GM19193 (cell line): ENCODE measurements around the gene SASS6.

Experiments
- POLR2A ChIP-seq: IDR thresholded peaks from 4 replicates; pipeline ENCODE4 v1.6.1; 2011; ENCODE audit not compliant: insufficient read depth, insufficient read length; ENCODE audit errors: extremely low read depth

The SASS6 gene

DNA sequence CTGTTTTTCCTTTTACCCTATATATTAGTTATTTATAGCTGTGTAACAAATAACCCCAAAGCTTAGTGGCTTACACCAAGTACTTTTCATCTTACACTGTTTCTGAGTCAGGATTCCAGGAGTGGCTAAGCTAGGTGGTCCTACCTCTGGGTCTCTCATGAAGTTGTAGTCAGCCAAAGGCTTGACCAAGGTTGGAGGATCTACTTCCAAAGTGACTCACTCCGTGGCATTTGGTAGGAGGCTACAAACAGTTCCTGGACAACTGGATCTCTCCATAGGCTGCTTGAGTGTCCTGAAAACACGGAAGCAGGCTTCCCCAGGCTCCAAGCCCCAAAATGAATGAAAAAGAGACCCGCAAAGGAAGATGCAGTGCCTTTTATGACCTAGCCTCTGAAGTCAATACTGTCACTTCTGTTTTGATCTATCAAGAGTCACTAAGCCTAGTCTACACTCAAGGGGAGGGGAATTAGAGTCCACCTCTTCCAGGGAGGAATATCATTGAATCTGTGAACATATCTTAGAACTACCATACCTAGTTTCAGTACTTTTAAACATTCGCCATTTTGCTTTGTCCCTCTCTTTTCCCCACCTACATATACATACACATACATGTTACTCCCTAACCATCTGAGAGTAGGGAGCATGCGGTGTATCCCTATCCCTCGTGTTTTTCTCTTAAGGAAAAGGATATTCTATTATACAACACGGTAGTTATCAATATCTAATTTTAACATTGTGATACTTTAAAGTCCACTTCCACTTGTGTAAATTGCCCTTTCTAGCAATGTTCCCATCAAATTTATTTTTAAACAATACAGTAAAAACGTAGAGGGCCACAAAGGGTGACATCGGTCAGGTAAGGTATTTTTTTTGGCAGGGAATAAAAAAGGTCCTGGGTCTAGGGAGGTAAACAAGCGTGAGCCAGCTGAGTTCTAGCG, 95.7 kb downstream of the SASS6 start:
- no peak for TF ChIP-seq POLR2A

DNA sequence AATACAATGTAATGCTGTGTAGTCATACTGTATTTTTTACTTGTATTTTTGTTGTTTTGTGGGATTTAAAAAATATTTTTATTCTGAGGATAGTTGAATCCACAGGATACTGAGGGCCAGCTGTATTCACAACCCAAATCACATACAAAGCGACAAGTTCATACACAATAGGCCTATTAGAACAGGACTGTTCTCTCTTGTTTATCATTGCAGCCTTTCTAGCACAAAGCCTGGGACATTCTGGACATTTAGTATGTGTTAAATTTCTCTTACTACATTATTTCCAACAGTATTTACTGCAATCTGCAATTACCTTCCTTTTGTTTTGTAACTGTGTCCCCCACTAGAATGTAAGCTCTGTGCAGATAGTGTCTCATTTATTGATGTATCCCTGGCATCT, 97.5 kb downstream of the SASS6 start:
- TF ChIP-seq POLR2A = no peak

DNA sequence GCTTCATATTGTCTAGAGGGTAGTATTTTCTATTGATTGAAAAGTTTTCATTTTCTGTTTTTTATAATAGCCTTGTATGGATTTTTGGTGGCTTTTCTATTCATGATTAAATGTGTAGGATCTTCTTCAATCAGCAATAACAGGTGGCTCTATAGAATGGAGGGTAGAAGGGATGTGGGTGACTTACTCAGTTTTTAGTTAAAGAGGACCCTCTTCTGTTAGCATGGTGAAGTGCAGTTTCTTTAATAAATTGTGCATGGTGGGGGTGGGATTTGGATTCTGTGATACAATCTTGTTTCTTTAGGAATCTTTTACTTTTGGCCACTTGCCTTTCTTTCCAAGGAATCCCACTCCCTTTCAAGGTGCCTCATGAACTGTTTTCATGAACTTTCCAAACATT, 98.3 kb downstream of the SASS6 start:
- TF ChIP-seq POLR2A = no peak
